GM19372 (cell line): Measurements from ENCODE around the gene FARP1.

Source experiments
- ATAC-seq: cut with Tn5 transposase; IDR thresholded peaks from one replicate; pipeline ENCODE4 v1.9.1; 2021; ENCODE audit warnings: mild to moderate bottlenecking, low read depth, moderate library complexity; ENCODE audit not compliant: unreplicated experiment

FARP1 gene

DNA sequence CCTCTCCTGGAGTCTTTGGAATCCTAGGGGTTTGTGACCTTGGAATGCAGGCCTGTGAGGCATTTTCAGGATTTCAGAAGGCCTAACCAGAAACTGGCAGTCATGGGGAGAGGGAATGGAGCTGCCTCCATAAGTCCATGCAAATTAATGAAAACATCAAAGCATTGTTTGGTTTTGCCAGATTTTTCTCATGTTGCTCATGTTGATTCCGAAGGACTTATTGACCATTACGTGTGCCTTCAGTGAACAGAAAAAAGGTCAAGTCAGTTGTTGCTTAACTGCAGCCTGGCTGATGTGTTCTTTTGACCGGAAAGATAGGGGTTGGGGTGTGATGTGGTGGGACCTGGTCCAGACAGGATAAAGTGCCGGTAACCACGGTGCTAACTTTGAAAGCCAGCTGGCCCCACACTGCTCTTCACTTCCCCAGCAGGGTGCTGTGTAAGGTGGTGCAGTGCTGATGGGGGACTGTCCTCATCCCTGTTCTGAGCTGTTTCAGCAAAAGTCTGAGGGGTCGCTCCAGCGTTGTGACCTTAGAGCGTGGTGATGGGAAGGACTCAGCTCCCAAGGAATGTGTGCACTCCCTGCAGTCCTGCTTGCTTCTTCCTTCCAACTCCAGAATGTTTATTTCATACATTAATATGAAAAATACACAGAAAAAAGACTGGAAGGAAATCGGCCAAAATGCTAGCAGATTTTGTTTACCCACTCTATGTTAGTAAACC is 30.7 kb downstream of the FARP1 start:
- ATAC-seq: no peak

DNA sequence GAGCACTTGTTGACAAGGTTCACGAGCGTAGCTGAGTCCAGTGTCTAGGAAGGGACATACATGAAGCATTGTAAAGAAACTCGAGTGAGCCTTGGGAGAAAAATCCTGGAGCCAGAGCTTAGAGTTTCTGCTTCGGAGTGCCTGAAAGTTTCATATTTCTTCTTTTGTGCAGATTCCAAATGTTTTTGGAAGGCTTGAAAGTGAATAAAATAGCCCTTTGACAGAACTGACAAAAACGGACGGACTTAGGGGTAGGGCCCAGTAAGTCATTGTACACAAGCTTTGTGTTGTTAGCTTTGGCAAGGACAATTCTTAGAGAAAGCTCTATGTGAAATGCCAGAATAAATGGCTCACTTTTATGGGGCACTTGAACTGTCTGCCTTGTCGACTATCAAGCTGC is 31.4 kb downstream of the FARP1 start:
- ATAC-seq: no peak

DNA sequence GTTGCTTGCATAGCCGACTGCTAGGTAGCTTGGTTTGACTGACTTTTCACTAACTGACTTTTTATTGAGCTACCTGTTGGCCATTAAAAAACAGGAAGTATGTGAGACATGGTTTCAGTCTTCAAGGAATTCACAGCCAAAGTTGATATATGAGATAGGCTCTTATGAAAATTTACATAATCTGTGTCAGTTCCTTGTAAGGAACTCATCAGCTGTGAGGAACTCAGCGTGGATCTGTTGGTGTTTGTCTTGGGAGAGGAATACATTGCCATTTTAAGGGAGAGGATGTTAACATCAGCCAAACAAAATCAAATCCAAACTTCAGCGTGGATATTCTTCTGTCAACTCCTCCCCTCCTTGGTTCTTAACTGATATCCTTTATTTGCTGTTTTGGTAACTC is 32.1 kb downstream of the FARP1 start:
- no peak for ATAC-seq

DNA sequence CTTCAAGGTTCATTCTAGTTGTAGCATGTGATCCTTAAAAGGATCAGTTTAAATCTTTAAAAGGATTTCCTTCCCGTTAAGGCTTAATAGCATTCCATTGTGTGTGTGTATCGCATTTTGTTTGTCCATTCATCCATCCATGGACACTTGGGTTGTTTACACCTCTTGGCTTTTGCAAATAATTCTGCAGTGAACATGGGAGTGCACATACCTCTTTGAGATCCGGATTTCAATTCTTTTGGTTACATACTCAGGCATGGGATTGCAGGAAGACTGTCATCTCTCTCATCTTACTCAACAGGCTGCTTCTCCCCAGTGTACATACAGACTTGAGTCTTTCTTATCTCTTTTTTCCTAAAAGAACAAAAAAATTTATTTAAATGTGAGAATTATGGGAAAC is 32.9 kb downstream of the FARP1 start:
- no peak for ATAC-seq

DNA sequence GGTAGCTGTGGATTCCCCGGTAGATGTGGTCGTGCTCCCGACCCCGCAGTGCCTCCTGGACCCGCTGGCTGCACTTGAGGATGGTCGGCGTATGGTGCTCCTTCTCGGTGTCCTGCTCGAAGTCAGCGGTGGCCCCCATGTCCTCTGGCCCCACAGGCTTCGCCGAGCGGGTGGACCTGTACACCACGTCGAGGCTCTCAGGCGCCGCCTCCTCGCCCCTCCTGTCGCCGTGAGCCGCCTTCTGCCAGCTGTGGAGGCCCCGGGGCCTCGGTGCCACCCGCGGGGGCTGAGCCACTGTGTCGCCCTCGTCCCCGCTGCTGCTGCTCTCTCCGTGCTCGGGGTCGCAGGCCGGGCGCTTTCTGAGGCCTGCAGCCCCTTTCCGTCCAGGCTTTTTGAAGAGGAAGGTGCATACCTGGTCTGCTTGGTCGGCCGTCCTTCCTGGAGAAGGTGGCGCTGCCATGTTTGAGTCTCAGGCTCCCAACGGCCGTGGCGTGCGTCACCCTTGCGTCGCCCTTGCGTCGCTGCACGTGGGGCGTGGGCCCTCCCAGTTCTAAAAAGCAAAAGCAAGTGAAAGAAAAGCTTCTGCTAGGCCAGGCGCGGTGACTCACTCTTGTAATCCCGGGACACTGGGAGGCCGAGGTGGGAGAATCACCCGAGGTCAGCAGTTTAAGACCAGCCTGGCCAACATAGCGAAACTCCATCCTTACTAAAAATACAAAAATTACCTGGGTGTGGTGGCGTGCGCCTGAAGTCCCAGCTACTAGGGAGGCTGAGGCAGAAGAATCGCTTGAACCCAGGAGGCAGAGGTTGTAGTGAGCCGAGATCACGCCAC is 34.1 kb downstream of the FARP1 start, which contains the start of gene RNF113B:
Gene RNF113B (minus strand): TSS at position 493 of the 832 bp plus-strand sequence. CDS start 33 bp downstream, at position 460.
- no peak for ATAC-seq

DNA sequence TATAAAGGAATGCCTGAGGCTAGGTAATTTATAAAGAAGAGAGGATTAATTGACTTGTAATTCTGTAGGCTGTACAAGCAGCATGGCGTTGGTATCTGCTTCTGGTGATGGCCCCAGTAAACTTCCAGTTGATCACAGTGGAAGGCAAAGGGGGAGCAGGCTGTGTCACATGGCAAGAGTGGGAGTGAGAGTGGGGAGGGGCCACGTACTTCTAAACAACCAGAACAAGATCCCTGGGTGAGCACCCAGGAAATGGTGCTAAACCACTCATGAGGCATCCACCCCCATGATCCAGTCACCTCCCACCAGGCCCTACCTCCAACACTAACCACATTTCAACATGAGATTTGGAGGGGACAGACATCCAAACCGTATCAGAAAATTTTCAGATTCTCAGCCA is 37.2 kb downstream of the FARP1 start:
- no peak for ATAC-seq

DNA sequence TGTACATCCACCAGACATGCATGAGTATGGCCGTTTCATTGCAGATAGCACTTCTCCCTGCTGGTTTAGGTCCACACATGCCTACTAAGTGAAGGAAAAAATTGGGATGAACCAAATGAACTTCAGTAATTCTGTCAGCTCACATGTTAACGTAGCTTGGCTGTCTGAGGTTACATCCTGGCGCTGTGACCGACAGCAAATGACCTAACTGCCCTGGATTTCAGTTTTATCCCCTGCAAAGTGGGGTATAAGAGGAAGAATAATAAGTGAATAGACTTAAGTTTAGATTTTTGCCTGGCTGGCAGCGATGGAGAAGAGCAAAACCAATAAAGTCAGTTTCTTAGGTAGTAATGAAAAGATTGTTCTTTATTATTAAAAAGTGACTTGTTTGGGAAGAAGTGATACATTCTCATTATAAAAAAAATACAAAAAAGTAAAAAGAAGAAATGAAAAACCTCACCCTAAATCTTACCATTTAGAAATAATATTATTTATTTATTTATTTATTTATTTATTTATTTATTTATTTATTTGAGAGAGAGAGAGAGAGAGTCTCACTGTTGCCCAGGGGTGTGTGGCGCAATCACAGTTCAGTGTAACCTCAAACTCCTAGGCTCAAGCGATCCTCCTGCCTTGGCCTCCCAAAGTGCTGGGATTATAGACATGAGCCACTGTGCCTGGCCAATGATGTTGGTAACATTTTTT is 38.4 kb downstream of the FARP1 start:
- no peak for ATAC-seq

DNA sequence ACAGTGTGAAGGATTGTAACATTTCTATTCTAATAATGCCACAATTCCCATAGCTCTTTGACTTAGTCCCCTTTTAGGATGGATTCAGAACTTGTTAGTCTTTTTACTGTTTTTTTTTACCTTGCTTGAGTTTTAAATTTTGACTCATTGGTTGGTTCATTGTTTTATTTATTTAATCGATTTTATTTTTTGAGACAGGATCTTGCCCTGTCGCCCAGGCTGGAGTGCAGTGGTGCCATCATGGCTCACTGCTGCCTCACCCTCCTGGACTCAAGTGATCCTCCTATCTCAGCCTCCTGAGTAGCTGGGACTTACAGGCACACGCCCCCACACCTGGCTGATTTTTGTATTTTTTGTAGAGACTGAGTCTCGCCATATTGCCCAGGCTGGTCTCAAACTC is 39.3 kb downstream of the FARP1 start:
- ATAC-seq: no peak

DNA sequence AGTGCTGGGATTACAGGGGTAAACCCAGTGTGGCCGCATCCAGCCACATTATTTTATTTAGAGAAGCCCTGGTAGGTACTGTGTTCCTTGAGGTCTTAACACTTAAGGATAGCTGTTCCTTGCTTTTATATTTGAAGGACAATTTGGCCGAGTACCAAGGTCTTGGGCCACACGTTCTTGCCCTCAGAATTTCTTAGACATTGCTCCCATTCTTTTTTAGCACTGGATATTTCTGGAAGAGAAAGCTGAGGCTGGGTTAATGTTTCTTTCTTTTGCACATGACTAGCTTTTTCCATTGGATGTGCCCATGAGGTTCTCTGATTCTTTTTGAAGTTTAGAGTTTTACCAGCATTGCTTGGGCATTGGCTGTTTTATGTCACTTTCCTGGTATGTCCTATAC is 39.7 kb downstream of the FARP1 start:
- ATAC-seq: no peak

DNA sequence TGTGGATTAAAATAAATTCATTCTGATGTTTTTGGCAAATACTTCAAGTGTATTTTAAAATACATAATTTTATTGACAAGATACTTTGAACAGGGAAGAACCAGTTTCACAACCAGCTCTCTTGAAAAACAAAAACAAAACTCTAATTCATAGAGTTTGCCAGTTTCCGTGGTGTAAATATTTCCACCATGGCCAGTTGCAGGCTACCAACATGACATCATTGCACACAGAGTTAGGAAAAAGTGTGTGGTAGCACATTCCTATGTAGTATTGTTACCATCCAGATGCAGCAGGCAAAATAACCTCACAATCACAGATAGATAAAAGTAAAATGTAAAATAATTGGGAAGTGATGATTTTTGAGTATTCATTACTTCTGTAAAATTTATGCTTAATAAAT is 41.9 kb downstream of the FARP1 start:
- no peak for ATAC-seq

DNA sequence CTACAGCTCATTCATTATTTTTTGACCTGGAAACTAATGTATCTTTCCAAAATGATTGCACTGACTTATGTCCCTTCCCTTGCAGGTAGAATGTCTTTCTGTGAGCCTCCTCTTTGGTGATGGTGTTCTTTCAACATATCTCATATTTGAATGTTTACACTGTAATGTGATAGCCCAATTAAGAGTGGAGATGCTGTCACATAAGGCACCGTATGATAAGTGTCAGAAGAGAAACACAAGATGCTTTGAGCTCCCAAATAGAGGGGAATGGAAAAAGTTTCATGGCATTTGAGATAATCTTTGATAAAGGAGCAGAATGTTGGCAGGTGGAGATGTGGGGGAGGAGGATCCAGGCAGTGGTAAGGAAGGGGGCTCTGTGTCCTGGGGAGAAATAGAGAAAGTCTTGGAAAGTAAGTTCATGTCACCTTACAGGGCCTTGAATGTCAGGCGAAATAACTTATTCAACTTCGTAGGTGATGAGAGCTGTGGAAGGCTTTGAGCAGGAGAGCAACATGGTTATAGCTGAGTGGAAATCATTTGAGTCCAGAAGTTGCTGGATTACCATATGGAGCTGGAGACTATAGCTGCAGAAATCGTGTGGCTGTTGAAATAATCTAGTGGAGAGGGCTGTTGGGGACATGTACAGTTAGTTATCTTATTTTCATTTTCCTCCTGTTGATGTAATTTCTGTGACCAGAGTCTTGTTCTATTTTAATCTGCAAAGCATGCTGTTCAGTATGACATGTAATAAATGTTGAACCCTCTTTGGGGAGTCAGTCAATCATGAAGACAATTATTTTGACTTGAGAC is 44.5 kb downstream of the FARP1 start:
- ATAC-seq: no peak

DNA sequence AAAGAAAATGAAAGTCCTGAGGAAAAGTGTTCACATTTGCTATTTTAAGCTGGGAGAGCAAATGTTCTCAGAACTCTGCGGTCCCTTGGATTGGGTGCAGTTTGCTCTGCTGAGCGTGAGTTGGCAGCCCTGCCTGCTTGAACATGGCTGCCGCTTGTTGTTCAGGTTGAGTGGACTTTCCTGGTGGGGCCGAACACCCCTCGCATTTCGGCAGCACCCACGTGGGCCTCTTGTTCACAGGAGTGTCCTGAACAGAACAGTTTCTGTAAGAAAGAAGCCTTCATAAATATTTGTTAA is 45.0 kb downstream of the FARP1 start:
- ATAC-seq: no peak

DNA sequence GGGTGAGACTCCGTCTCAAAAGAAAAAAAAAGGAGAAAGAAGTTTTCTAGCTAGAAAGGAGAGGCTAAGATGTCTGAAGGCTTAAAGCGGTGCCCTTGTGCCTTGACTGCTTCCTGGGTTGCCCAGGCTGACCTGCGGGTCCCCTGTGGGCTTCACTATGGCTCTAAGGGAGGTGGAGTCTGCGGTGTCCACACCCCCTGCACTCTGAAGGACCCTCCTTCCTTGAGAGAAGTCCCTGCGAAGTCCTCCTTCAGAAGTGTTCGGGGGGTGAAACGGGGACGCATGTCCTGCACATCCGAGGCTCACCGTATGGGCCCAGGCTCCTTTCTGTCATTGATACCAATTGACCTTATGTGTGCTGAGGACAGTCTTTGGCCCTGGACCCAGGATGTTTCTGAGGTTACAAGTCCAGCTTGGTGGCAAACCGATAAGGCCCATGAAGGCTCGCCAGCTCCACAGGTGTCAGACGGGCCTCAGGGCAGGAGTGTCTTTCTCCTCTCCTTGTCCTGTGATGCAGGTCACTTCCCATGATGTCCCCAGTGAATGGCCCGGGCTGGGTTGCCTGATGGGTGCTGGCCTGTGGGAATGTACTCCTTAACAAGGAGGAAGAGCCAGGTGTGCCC is 45.8 kb downstream of the FARP1 start:
- ATAC-seq: no peak

DNA sequence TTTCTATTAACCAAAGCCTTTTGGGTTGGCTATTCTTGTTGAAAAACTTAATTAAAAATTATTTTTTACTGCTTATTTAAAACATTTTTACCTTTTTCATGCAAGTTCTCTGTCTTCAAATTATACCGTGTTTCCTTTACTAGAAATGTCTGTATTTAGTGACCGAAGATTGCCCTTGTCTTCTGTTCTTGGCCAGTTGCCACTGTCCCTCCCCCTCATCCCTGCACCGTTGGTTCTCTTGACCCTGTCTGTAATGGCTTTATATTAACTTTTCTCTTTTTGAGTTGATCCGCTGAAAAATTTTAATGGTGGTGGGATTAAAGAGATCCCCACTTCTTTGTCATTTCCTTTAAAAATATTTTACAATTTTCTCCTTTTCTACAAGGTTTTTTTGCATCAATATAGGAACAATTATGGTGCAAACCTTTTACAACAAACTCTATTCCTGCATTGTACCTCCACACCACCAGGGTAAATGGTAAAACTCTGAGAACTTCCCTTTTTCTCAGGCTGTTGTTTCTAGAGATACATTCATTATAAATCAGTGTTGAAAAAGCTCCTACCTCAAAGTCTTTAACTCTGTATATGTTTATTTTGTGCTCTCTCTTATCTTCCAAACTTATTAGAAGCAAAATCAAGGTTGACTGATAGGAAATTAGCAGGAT is 47.1 kb downstream of the FARP1 start:
- ATAC-seq: no peak

DNA sequence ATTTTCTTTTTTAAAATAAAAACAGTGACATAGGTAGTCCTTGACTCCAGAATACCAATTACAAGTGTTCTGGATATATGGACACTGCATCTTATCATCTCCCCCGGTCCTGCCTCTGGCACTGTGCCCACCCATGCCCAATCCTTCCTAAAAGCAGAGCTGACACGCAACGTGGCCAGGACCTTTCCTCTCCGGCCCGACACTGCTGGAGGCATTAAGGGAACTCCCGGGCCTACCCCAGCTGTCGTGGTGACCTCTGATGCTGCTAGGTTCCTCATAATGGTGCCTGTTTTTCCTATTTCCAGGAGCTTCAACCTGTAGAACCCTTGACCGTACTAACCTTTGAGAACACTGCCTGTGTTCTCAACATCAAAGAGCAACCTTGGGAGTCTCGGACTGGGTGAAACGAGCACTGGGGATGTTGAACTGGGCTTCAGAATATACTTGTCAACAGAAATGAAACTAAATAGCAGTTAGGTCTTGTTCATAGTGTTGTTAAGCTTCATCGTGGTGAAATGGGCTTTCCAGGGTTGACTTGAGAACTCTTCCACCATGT is 48.1 kb downstream of the FARP1 start:
- ATAC-seq: no peak

DNA sequence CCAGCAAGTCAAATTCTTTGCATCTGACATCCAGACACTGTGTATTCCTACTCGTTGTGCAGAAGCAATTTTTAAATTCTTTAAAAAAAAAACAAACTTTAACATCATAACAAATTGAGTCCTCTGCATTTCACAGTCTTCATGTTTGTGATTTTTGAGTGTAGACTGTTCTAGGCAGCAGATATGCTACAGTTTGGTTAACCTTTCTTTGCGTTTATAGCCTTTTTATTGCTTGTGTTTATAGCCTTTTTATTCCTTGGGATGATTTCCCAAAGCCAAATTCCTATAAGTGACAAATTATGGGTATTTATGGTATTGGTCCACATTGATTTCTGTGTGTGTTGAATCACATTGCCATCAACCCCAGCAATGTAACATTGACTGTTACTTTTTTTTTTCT is 49.1 kb downstream of the FARP1 start:
- ATAC-seq: no peak

DNA sequence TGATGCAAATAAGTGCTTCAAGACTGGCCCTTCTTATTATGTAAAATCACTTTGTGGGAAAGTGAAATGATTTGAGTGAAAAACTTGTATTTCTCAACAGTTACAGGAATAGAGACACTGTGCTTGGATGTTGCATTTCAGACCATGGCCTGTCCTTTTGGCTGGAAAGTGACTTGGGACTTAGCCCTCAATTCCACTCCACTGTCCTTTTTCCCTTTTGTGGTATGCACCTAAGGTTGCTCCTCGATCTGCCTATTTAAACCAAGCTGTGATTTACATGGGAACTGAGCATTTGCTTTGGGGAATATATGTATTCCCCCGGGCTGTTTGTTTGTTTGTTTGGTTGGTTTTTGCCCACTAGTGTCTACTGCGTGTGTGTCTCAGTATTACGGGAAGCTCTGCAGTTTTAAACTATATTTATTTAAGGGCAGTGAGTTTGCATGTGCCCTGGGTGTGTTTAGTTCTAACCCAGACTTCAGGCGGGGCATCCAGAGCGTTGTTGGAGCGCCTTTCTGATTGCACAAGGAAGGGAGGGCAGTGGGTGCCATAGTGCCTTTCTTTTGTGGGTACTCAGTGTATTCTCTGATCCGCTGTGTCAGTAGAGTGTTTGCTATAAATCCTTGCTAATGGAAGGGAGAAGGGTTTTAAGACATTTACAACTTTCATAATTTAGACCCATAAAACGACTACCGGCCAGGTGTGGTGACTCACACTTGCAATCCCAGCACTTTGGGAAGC is 52.3 kb downstream of the FARP1 start:
- ATAC-seq: no peak

DNA sequence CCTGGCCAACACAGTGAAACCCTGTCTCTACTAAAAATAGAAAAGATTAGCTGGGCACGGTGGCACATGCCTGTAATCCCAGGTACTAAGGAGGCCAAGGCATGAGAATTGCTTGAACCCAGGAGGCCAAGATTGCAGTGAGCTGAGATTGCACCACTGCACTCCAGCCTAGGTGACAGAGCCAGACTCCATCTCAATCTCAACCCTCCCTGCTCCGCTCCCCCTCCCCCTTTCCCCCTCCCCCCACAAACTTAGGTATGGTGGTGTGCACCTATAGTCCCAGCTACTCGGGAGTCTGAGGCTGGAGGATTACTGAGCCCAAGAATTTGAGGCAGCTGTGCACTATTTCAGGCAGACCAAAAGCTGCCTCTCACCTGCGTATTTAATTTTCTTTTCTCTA is 55.8 kb downstream of the FARP1 start:
- ATAC-seq: no peak

DNA sequence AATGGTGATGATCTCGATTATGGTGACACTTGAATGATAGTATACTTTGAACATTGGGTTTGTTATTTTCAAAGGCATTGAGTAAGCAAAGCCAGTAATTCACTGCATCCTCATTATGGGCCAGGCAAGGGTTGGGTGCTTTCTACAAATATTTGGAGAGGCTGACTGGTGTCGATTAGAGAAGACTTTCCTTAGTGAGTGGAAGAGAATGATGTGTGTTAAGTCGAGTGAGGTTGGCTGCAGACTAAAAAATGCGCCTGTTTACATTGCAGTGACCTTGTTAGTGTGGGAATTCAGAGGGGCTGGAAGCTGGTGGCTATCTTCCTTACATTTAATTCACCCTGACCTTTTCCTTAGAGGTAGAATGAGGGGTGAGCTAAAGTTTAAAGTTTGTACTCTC is 56.6 kb downstream of the FARP1 start:
- no peak for ATAC-seq
